Activated naive CD8-positive, alpha-beta T cell treated with anti-CD3 and anti-CD28 coated beads, Interleukin-2, amount 10 ng/mL, durations not matched to agents 7 days and 5 days (primary cell): ENCODE results near the gene HORMAD2. TPM values are rescaled to one million over a fixed set of nuclear protein-coding genes. Genes with fewer than 3 reads are reported as not detected.
"Not testable (repeated sequence)": the region's sequence is repeated elsewhere in the genome, so short reads cannot be mapped to it uniquely, and the experiment has no call there.

ENCODE experiments used
- ATAC-seq: fragments of 150-1000 bp; cut with Tn5 transposase; one replicate; pipeline ENCODE4 v1.10.0; 2021; ENCODE audit warnings: low read depth, moderate library complexity
- POLR2A ChIA-PET: fragments of 350-600 bp; sonication (Branson Sonifier 250); formaldehyde crosslinking; loops from one replicate; lab custom pipeline; 2021; ENCODE audit warnings: antibody characterized with exemption; lab: Charles Lee
- DNase-seq: peaks from one replicate; pipeline ENCODE4 v3.0.0; 2021
- H3K27ac Mint-ChIP-seq: one replicate; pipeline ENCODE4 v1.8.0; 2022; ENCODE audit warnings: mild to moderate bottlenecking, mixed read lengths
- H3K27me3 Mint-ChIP-seq: one replicate; pipeline ENCODE4 v1.8.0; 2022; ENCODE audit warnings: mild to moderate bottlenecking, moderate library complexity, mixed read lengths
- H3K36me3 Mint-ChIP-seq: one replicate; pipeline ENCODE4 v1.8.0; 2021; ENCODE audit warnings: mild to moderate bottlenecking, mixed read lengths
- H3K4me1 Mint-ChIP-seq: one replicate; pipeline ENCODE4 v1.8.0; 2021; ENCODE audit warnings: mixed read lengths
- H3K4me3 Mint-ChIP-seq: one replicate; pipeline ENCODE4 v1.8.0; 2022; ENCODE audit warnings: mild to moderate bottlenecking, moderate library complexity, mixed read lengths
- H3K9me3 Mint-ChIP-seq: one replicate; pipeline ENCODE4 v1.8.0; 2021; ENCODE audit warnings: mixed read lengths
- total RNA-seq, 2 experiments: library from RNA; stranded (reverse); gene quantifications; one replicate each; pipeline ENCODE4 v1.2.3, GENCODE V29; 2021

Gene HORMAD2
- total RNA-seq, 2 experiments from 2014 or later = 0.14 TPM; not detected in 1

GRCh38 chr22:30064172-30064571 lies 16.1 kb upstream of the HORMAD2 start:
- DNase-seq (no peak), ATAC-seq (no peak)
- Mint-ChIP-seq H3K4me1 (no peaks in the 10 kb centered on the region), H3K27me3 (peaks cover 21% of the 10 kb centered on the region), H3K4me3 (no peak overlapping the region), H3K27ac (no peak overlapping the region), H3K36me3 (peaks cover 3% of the 10 kb centered on the region), H3K9me3 (peaks cover 12% of the 10 kb centered on the region)
- POLR2A ChIA-PET = no interaction called here

- H3K4me3 Mint-ChIP-seq = no peak overlapping the region
Measured at GRCh38 chr22:30073743-30074142, 6.5 kb upstream of the HORMAD2 start.

GRCh38 chr22:30074147-30074546 lies 6.1 kb upstream of the HORMAD2 start:
- peaks cover 45% of the 10 kb centered on the region for H3K27me3 Mint-ChIP-seq
- no peak for ATAC-seq
- peaks cover 2% of the 10 kb centered on the region for H3K36me3 Mint-ChIP-seq
- DNase-seq = no peak
- H3K4me1 Mint-ChIP-seq = peaks cover 11% of the 10 kb centered on the region
- POLR2A ChIA-PET = no interaction called here
- H3K27ac Mint-ChIP-seq = no peak overlapping the region
- no peak overlapping the region for H3K4me3 Mint-ChIP-seq
- H3K9me3 Mint-ChIP-seq = no peaks in the 10 kb centered on the region

More at GRCh38 chr22:30073743-30074142, 6.5 kb upstream of the HORMAD2 start:
- POLR2A ChIA-PET = no interaction called here
- Mint-ChIP-seq H3K36me3 (peaks cover 2% of the 10 kb centered on the region), H3K27me3 (peaks cover 44% of the 10 kb centered on the region), H3K9me3 (no peaks in the 10 kb centered on the region), H3K4me1 (peaks cover 8% of the 10 kb centered on the region), H3K27ac (no peak overlapping the region)
- DNase-seq (no peak), ATAC-seq (no peak)

GRCh38 chr22:30074994-30075393 lies 5.3 kb upstream of the HORMAD2 start:
- H3K4me1 Mint-ChIP-seq = peaks cover 11% of the 10 kb centered on the region
- H3K9me3 Mint-ChIP-seq = no peaks in the 10 kb centered on the region
- ATAC-seq = no peak
- POLR2A ChIA-PET = no interaction called here
- DNase-seq = no peak
- no peak overlapping the region for H3K27ac Mint-ChIP-seq
- H3K27me3 Mint-ChIP-seq = peaks cover 45% of the 10 kb centered on the region
- H3K36me3 Mint-ChIP-seq = peaks cover 2% of the 10 kb centered on the region
- H3K4me3 Mint-ChIP-seq = no peak overlapping the region

GRCh38 chr22:30077279-30077880 lies 2.9 kb upstream of the HORMAD2 start:
- POLR2A ChIA-PET = no interaction called here
- ATAC-seq (no peak), DNase-seq (no peak)
- peaks cover 11% of the 10 kb centered on the region for H3K4me1 Mint-ChIP-seq
- H3K9me3 Mint-ChIP-seq = peaks cover 2% of the 10 kb centered on the region
- no peaks in the 10 kb centered on the region for H3K36me3 Mint-ChIP-seq
- H3K27ac Mint-ChIP-seq = no peak overlapping the region
- peaks cover 47% of the 10 kb centered on the region for H3K27me3 Mint-ChIP-seq
- H3K4me3 Mint-ChIP-seq = no peak overlapping the region

GRCh38 chr22:30078320-30079311 lies 1.6 kb upstream of the HORMAD2 start:
- Mint-ChIP-seq H3K4me3 (peak overlapping the region; percentile 53), H3K27ac (peak overlapping the region; percentile 79), H3K9me3 (peaks cover 2% of the 10 kb centered on the region), H3K36me3 (no peaks in the 10 kb centered on the region), H3K27me3 (peaks cover 43% of the 10 kb centered on the region), H3K4me1 (peaks cover 11% of the 10 kb centered on the region)
- POLR2A ChIA-PET = interaction anchor here (0.5 to 0.6 kb wide), 3 partner anchors 103 to 373 kb away, joined by 3 to 4 read pairs (median 4); no protein-coding TSS in a partner anchor
- ATAC-seq (peak; percentile 33), DNase-seq (no peak)

GRCh38 chr22:30080805-30081204 lies 541 bp downstream of the HORMAD2 start:
- no peak overlapping the region for H3K27ac Mint-ChIP-seq
- H3K27me3 Mint-ChIP-seq = peaks cover 31% of the 10 kb centered on the region
- peaks cover 10% of the 10 kb centered on the region for H3K4me1 Mint-ChIP-seq
- ATAC-seq (no peak), DNase-seq (no peak)
- no peak overlapping the region for H3K4me3 Mint-ChIP-seq
- H3K36me3 Mint-ChIP-seq = no peaks in the 10 kb centered on the region
- POLR2A ChIA-PET = no interaction called here
- peaks cover 8% of the 10 kb centered on the region for H3K9me3 Mint-ChIP-seq

GRCh38 chr22:30086496-30086895 lies 6.2 kb downstream of the HORMAD2 start:
- H3K4me3 Mint-ChIP-seq = no peak overlapping the region
- ATAC-seq (peak; percentile 30), DNase-seq (no peak)
- H3K9me3 Mint-ChIP-seq = peaks cover 6% of the 10 kb centered on the region
- peaks cover 11% of the 10 kb centered on the region for H3K27me3 Mint-ChIP-seq
- peaks cover 22% of the 10 kb centered on the region for H3K4me1 Mint-ChIP-seq
- H3K27ac Mint-ChIP-seq = peak overlapping the region; percentile 42
- POLR2A ChIA-PET = no interaction called here
- no peaks in the 10 kb centered on the region for H3K36me3 Mint-ChIP-seq

GRCh38 chr22:30087037-30087436 lies 6.8 kb downstream of the HORMAD2 start:
- not testable (repeated sequence) for H3K4me3 Mint-ChIP-seq, DNase-seq, H3K27me3 Mint-ChIP-seq, ATAC-seq, H3K36me3 Mint-ChIP-seq, H3K9me3 Mint-ChIP-seq
- POLR2A ChIA-PET = interaction anchor here (0.8 kb wide), 1 partner anchor 315 kb away, joined by 3 read pairs; no protein-coding TSS in a partner anchor
- peak overlapping the region; percentile 29 for H3K27ac Mint-ChIP-seq
- peaks cover 22% of the 10 kb centered on the region for H3K4me1 Mint-ChIP-seq

GRCh38 chr22:30087611-30088010 lies 7.3 kb downstream of the HORMAD2 start:
- H3K27ac Mint-ChIP-seq = peak overlapping the region; percentile 29
- ATAC-seq = no peak

GRCh38 chr22:30088468-30088867 lies 8.2 kb downstream of the HORMAD2 start:
- no peaks in the 10 kb centered on the region for H3K36me3 Mint-ChIP-seq
- H3K4me3 Mint-ChIP-seq = no peak overlapping the region
- POLR2A ChIA-PET = interaction anchor here (0.6 to 0.8 kb wide), 2 partner anchors 158 to 790 kb away, joined by 3 to 5 read pairs; partner anchors contain the start of gene LIF

More at GRCh38 chr22:30087611-30088010, 7.3 kb downstream of the HORMAD2 start:
- no peak for DNase-seq
- Mint-ChIP-seq H3K4me3 (no peak overlapping the region), H3K27me3 (peaks cover 12% of the 10 kb centered on the region), H3K4me1 (peaks cover 25% of the 10 kb centered on the region), H3K36me3 (no peaks in the 10 kb centered on the region), H3K9me3 (peaks cover 6% of the 10 kb centered on the region)
- POLR2A ChIA-PET = interaction anchor here (0.8 kb wide), 1 partner anchor 315 kb away, joined by 3 read pairs; no protein-coding TSS in a partner anchor

GRCh38 chr22:30089655-30089974 lies 9.4 kb downstream of the HORMAD2 start:
- no peak for ATAC-seq
- H3K4me3 Mint-ChIP-seq = no peak overlapping the region
- H3K4me1 Mint-ChIP-seq = peaks cover 25% of the 10 kb centered on the region
- H3K27ac Mint-ChIP-seq = no peak overlapping the region
- POLR2A ChIA-PET = interaction anchor here (0.7 kb wide), 1 partner anchor 265 kb away, joined by 5 read pairs; no protein-coding TSS in a partner anchor
- no peak for DNase-seq
- peaks cover 19% of the 10 kb centered on the region for H3K27me3 Mint-ChIP-seq
- H3K9me3 Mint-ChIP-seq = peaks cover 4% of the 10 kb centered on the region
- H3K36me3 Mint-ChIP-seq = peaks cover 3% of the 10 kb centered on the region

More at GRCh38 chr22:30088468-30088867, 8.2 kb downstream of the HORMAD2 start:
- H3K27ac Mint-ChIP-seq = no peak overlapping the region
- ATAC-seq = no peak
- peaks cover 25% of the 10 kb centered on the region for H3K4me1 Mint-ChIP-seq
- no peak for DNase-seq
- H3K27me3 Mint-ChIP-seq = peaks cover 16% of the 10 kb centered on the region
- H3K9me3 Mint-ChIP-seq = peaks cover 10% of the 10 kb centered on the region

- POLR2A ChIA-PET = interaction anchor here (0.7 to 1.1 kb wide), 2 partner anchors 426 to 463 kb away, joined by 4 read pairs; no protein-coding TSS in a partner anchor
- ATAC-seq (no peak), DNase-seq (no peak)
- peaks cover 11% of the 10 kb centered on the region for H3K9me3 Mint-ChIP-seq
- H3K4me1 Mint-ChIP-seq = peaks cover 10% of the 10 kb centered on the region
- no peak overlapping the region for H3K27ac Mint-ChIP-seq
- no peak overlapping the region for H3K4me3 Mint-ChIP-seq
- H3K36me3 Mint-ChIP-seq = peaks cover 7% of the 10 kb centered on the region
- H3K27me3 Mint-ChIP-seq = peaks cover 19% of the 10 kb centered on the region
Measured at GRCh38 chr22:30092686-30093085, 12.4 kb downstream of the HORMAD2 start.
